K562 treated with DMSO at 1 percent for 24 hours (cell line): ENCODE data around the gene SPINT1. TPM values are rescaled to one million over a fixed set of nuclear protein-coding genes. Genes with fewer than 3 reads are reported as not detected.

Experiments
- total RNA-seq: library from RNA; unstranded; fragments of 300-600 nt; gene quantifications from 2 replicates; pipeline ENCODE4 v1.2.3, GENCODE V29; 2022; ENCODE audit warnings: low read depth; ENCODE audit not compliant: insufficient read depth

Gene SPINT1
- 9.2 and 10.3 TPM in 2 replicates for total RNA-seq

DNA sequence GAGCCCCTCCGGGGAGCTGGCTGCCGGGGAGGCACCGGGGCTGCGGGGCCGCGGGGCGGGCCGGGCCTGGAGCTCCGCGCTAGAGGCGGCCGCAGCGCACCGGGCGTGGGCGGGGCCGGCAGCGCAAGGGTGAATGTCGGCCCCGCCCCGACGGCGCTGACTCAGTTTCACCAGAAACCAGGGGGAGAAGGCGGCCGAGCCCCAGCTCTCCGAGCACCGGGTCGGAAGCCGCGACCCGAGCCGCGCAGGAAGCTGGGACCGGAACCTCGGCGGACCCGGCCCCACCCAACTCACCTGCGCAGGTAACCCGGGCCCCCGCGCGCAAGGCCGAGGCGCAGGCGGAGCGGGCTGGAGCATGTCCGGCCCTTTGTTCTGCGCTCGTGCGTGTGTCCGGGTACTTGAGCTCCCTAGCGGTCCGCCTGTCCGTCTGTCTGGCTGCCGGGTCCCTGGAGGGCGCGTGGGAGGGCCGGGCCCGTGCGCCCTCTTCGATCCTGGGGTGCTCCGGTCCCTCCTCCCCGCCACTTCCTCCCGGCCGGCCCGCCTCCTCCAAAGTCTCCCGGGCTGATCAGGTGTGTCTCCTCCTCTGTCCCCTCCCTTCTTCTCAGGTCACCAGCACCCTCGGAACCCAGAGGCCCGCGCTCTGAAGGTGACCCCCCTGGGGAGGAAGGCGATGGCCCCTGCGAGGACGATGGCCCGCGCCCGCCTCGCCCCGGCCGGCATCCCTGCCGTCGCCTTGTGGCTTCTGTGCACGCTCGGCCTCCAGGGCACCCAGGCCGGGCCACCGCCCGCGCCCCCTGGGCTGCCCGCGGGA lies at the start of gene SPINT1:
TSS of gene SPINT1 (plus strand) at position 164 of the 811 bp plus-strand sequence. CDS start at position 671, 507 bp downstream.

DNA sequence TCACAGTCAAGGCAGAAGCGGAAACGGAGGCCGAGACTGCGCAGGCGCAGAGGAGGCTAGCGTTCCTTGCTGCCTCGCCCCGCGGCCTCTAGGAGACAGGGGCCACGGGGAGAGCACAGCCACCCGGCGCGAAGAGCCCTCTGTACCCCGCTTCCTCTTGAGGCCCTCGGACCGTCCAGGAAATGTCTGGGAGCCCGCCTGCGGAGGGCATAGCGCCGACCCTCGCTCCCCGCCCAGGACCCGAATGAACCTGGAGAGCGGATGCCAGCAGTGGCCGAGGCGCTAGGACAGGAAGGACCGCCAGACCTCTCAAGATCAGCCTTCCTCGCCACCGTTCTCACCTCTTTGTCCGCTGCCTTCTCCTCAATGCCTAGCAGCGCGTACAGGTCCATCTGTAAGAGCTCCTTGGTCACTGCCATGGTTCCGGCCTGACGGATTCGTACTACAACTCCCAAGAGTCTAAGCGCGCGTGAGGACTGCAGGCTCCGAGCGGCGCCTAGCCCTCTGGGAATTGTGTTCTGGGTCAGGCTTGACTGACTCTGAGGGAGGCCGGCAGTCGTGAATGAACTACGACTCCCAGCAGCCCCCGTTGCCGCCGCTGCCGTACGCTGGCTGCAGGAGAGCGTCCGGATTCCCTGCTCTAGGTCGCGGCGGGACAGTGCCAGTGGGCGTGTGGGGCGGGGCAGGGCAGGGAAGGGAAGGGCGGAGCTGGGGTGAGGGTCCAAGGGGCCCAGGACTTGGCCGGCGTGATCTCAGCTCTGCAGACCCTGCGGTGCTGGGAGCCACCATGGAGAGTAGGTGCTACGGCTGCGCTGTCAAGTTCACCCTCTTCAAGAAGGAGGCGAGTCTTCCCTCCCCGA lies 36.6 kb upstream of the SPINT1 start, which contains the start of the genes DNAJC17 and ZFYVE19:
TSS of gene DNAJC17 (minus strand) at position 446 of the 860 bp plus-strand sequence. CDS start at position 419, 27 bp downstream.
TSS of gene ZFYVE19 (plus strand) at position 62 of the 860 bp plus-strand sequence. CDS start at position 563, 501 bp downstream.

DNA sequence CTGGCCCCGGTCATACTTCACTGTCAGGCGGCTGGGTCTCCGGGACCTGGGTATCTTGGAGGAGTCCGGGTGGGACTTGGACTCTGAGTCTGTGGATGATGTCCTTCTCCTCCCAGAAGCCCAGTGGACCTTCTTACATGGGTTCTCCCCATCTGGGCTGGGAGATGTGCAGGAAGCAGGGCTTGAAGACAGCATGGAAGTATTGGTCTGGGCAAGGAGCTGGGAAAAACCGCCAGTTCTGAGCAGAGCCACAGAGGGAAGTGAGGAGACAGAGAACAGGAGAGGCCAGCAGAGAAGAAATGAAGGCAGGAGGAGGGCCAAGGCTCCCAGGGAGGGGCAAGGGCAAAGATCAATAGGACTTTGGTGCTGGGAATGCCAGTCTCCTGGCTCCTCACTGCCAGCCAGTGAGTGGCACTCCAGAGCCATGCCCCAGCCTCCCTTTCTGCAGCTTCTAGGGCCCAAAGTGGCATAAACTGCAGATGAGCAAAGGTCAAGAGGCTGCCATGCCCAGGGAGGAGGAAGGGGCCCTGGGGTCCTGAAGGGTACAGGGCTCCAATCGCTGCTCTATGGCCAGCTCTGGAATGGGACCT lies 15.3 kb upstream of the SPINT1 start, which contains the start of gene PPP1R14D:
TSS of gene PPP1R14D (minus strand) at position 262 of the 590 bp plus-strand sequence. CDS start at position 195, 67 bp downstream.

GRCh38 chr15:40873694-40874561 lies 30.1 kb downstream of the SPINT1 start, which contains the start of gene RHOV:
Gene RHOV (minus strand): TSS chr15:40874234. CDS start chr15:40874139, 95 bp downstream.

GRCh38 chr15:40893733-40894680 lies 50.2 kb downstream of the SPINT1 start, which contains the start of gene VPS18:
Gene VPS18 (plus strand): TSS chr15:40894450. CDS start chr15:40894769, 319 bp downstream.

Other genes starting within 250 kb of the SPINT1 start
- 14.3 and 18.8 TPM in 2 replicates for gene KNL1, start 249.8 kb upstream of the SPINT1 start, total RNA-seq
- gene RAD51, start 148.9 kb upstream of the SPINT1 start, total RNA-seq = 28.1 and 32.5 TPM in 2 replicates
- gene RMDN3, start 88.8 kb upstream of the SPINT1 start, total RNA-seq = 45.3 and 54.5 TPM in 2 replicates
- gene GCHFR, start 80.0 kb upstream of the SPINT1 start, total RNA-seq = 145 and 153 TPM in 2 replicates
- 5.1 and 6.2 TPM in 2 replicates for gene C15orf62, start 74.1 kb upstream of the SPINT1 start, total RNA-seq
- gene ZFYVE19, start 37.0 kb upstream of the SPINT1 start, total RNA-seq = 57.2 and 62.1 TPM in 2 replicates
- gene DNAJC17, start 36.6 kb upstream of the SPINT1 start, total RNA-seq = 14.4 and 18.0 TPM in 2 replicates
- gene PPP1R14D, start 15.3 kb upstream of the SPINT1 start, total RNA-seq = not detected in 2 replicates
- gene RHOV, start 30.2 kb downstream of the SPINT1 start, total RNA-seq = 1.9 and 2.5 TPM in 2 replicates
- 40.9 and 42.3 TPM in 2 replicates for gene VPS18, start 50.4 kb downstream of the SPINT1 start, total RNA-seq
- gene DLL4, start 85.3 kb downstream of the SPINT1 start, total RNA-seq = 0.91 and 1.6 TPM in 2 replicates
- 82.9 and 89.4 TPM in 2 replicates for gene CHAC1, start 109.4 kb downstream of the SPINT1 start, total RNA-seq